Adrenal gland (tissue), 5 donors: ENCODE results near the gene DCN.

ENCODE experiments used
- CTCF ChIP-seq, 6 experiments: fragments of 450-650 bp in 4 of 6; fragments of 200-600 bp in 2 of 6; sonication (generic) in 1 of 6; IDR thresholded peaks; 1 replicate in 5 of 6; 2 replicates in 1 of 6; pipeline versions ENCODE4 v1.5.1 to v1.8.0; 2016 to 2021; ENCODE audit warnings: antibody characterized with exemption in 6 of 6, mild to moderate bottlenecking in 2 of 6, moderate library complexity in 1 of 6
- POLR2A ChIP-seq, 2 donors: fragments of 450-650 bp; IDR thresholded peaks; one replicate each; pipeline ENCODE4 v1.6.1; 2017; ENCODE audit warnings: antibody characterized with exemption in 2 of 2, mild to moderate bottlenecking in 2 of 2, moderate library complexity in 1 of 2
- donor health status: DM: no; HTN: no; CAD: no.

GRCh38 chr12:91186156-91186555, 3.5 kb upstream of the DCN start:
- TF ChIP-seq CTCF (IDR thresholded peaks at IDR 0.05) = no peak
- TF ChIP-seq POLR2A (IDR thresholded peaks at IDR 0.05) = no peak
